Lung (tissue), 12 donors: ENCODE results near the gene DUSP10. TPM values are rescaled to one million over a fixed set of nuclear protein-coding genes. Genes with fewer than 3 reads are reported as not detected.

Source experiments
- ATAC-seq: fragments of 200-7000 bp; cut with Tn5 transposase; one replicate; pipeline ENCODE4 v1.9.1; 2020; ENCODE audit warnings: moderate number of reproducible peaks; ENCODE audit not compliant: insufficient read depth, low FRiP score
- DNase-seq, 3 donors: peaks; one replicate each; pipeline ENCODE4 v3.0.0-alpha.2; 2013 to 2017
- H3K27ac ChIP-seq, 2 donors: one replicate each; pipeline ENCODE4 v1.5.1; 2013; ENCODE audit warnings: mild to moderate bottlenecking in 2 of 2, moderate library complexity in 2 of 2, control low read depth in 1 of 2, inconsistent platforms in 1 of 2, low read depth in 1 of 2, low read length in 1 of 2
- H3K27me3 ChIP-seq, 3 donors: one replicate each; pipeline ENCODE4 v1.5.1; 2013; ENCODE audit warnings: low read length in 2 of 3; ENCODE audit not compliant: control insufficient read depth in 3 of 3, insufficient read depth in 3 of 3
- H3K36me3 ChIP-seq, 4 donors: one replicate each; pipeline ENCODE4 v1.5.1; 2013; ENCODE audit warnings: low read length in 4 of 4, mild to moderate bottlenecking in 1 of 4, moderate library complexity in 1 of 4; ENCODE audit not compliant: control insufficient read depth in 4 of 4, insufficient read depth in 4 of 4
- H3K4me1 ChIP-seq, 5 donors: one replicate each; pipeline ENCODE4 v1.5.1; 2013; ENCODE audit warnings: low read length in 5 of 5, mild to moderate bottlenecking in 2 of 5, moderate library complexity in 1 of 5; ENCODE audit not compliant: control insufficient read depth in 5 of 5, insufficient read depth in 5 of 5
- H3K4me3 ChIP-seq: one replicate; pipeline ENCODE4 v1.5.1; 2013; ENCODE audit warnings: mild to moderate bottlenecking, control low read depth, moderate library complexity
- H3K9ac ChIP-seq, 2 donors: one replicate each; pipeline ENCODE4 v1.5.1; 2013; ENCODE audit warnings: low read length in 2 of 2, control low read depth in 1 of 2; ENCODE audit not compliant: insufficient read depth in 1 of 2
- H3K9me3 ChIP-seq, 4 donors: one replicate each; pipeline ENCODE4 v1.5.1; 2013; ENCODE audit warnings: low read length in 3 of 4, mild to moderate bottlenecking in 1 of 4, moderate library complexity in 1 of 4; ENCODE audit not compliant: control insufficient read depth in 4 of 4, insufficient read depth in 3 of 4
- CTCF ChIP-seq: IDR thresholded peaks from 2 replicates; pipeline ENCODE4 v1.5.1; 2012; ENCODE audit warnings: mild to moderate bottlenecking; ENCODE audit errors: control extremely low read depth, extremely low read depth
- WGBS, 2 donors: extraction: QIAGEN DNeasy Blood & Tissue Kit; methylation state at CpG; one replicate each; pipeline ENCODE4 v1.1.7; 2013; 5-methylcytosine and 5-hydroxymethylcytosine counted together
- polyA plus RNA-seq, 2 donors: library from polyadenylated mRNA; stranded (reverse); fragments of 200-250 nt; gene quantifications; one replicate each; pipeline ENCODE4 v1.2.1, GENCODE V29; 2013
- total RNA-seq, 2 donors: library from RNA; depleted of rRNA in 1 of 2; stranded (reverse); fragments of >200 nt in 1 of 2; gene quantifications; one replicate each; pipeline ENCODE4 v1.2.1, GENCODE V29; 2014 to 2021
- donor health status: control.
- donor health status: control.
- donor health status: Bipolar disorder and iron deficiency.
- donor health status: healthy.
- donor health status: DM: yes; HTN: yes; CAD: no.

Gene DUSP10
- total and polyA plus RNA-seq, 4 donors = 5.3 to 17.2 (median 11.5) TPM

DNA sequence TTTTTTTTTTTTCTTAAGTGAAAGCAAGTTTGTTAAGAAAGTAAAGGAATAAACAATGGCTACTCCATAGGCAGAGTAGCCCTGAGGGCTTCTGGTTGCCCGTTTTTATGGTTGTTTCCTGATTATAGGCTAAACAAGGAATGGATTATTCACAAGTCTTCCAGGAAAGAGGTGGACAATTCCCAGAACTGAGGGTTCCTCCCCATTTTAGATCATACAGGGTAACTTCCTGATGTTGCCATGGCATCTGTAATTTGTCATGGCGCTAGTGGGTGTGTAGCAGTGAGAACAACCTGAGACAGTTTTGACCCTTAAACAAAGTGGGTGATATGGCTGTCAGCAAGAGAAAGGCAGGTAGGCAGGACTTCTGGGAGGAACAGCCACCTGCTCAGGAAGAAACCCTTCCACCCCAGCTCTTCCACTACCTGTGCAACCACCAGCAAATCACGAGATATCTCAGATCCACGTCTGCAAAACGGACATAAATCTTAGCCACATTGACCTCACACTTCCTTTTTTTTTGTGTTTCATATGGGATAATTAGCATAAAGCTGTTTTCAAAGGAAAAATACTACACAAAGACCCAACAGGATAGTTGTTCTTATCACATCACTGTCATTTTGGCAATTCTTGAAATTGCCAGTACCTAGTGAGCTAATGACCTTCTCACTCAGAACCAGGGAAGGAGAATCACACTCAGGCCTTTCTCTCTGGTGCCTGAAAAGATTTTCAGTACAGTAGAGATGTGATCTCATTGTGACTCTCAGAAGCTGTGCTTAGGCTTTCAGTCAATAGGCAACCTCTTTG, 34.8 kb upstream of the DUSP10 start:
- Histone ChIP-seq H3K4me1 (peaks cover 0 to 2% (median 0%) of the 10 kb centered on the region in 5 donors), H3K36me3 (no peaks in the 10 kb centered on the region), H3K27me3 (no peaks in the 10 kb centered on the region), H3K9me3 (no peaks in the 10 kb centered on the region), H3K9ac (no peak overlapping the region), H3K27ac (peak overlapping the region in 1 of 2 donors; percentile 53), H3K4me3 (no peak overlapping the region)
- TF ChIP-seq CTCF = no peak
- 32 to 57% methylated on average over 5 of the region's 5 CpGs for WGBS, 2 donors
- no peak for ATAC-seq
- no peak for DNase-seq

GRCh38 chr1:221775206-221775605, 33.3 kb upstream of the DUSP10 start:
- H3K4me3 ChIP-seq = no peak overlapping the region
- H3K27ac ChIP-seq = no peak overlapping the region
- 82 to 83% methylated on average over 4 of the region's 4 CpGs for WGBS, 2 donors
- no peaks in the 10 kb centered on the region for H3K36me3 ChIP-seq
- no peaks in the 10 kb centered on the region for H3K27me3 ChIP-seq
- peaks cover 0 to 2% (median 0%) of the 10 kb centered on the region in 5 donors for H3K4me1 ChIP-seq
- DNase-seq = no peak
- H3K9me3 ChIP-seq = no peaks in the 10 kb centered on the region
- no peak for ATAC-seq
- H3K9ac ChIP-seq = no peak overlapping the region
- no peak for TF ChIP-seq CTCF

DNA sequence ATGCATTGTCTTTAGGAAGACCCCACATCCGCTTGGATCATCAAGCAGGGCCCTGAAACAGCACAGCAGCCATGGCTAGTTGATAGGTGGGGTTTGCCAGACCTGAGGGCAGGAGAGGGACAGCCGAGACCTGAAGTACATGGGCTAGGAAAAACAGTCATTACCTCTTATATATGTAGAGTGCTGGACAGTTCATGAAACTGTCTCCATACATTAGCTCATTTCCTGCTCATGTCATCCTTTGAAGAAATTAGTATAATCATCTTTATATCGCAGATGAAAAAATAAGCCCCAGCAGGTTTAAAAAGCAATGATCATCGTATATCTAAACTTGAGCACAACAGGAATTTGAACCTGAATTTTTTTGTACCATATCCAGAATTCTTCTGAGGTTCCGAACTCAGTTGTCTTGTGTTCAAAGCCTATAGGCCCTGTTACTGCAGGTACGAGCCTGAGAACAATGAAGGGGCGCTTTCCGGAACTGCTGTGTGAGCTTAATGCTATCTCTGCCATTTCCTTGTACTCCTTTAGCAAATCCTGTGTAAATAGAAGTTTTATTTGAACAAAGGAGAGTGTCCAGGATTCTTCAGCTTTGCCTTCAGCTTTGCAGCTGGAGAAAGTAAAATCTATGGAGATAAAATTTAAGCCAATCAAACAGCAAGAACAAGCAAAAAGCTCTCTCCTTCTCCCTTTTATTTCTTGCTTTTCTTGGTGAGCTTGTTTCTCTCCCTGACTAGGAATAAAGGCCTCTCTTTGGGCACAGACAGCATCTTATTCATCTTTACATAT, 32.4 kb upstream of the DUSP10 start:
- Histone ChIP-seq H3K36me3 (no peaks in the 10 kb centered on the region), H3K27me3 (no peaks in the 10 kb centered on the region), H3K9me3 (no peaks in the 10 kb centered on the region), H3K27ac (no peak overlapping the region), H3K4me3 (no peak overlapping the region), H3K4me1 (peaks cover 0 to 2% (median 0%) of the 10 kb centered on the region in 5 donors), H3K9ac (no peak overlapping the region)
- DNase-seq (no peak), ATAC-seq (no peak)
- 83 to 85% methylated on average over 8 of the region's 8 CpGs for WGBS, 2 donors
- no peak for TF ChIP-seq CTCF
